Activated T-helper 2 cell treated with anti-CD3 and anti-CD28 coated beads, Interferon-gamma antibody, Interleukin-2, Interleukin-4, amounts not matched to agents 10 μg/mL and 5 μg/mL and 100 μg/mL, durations not matched to agents 14 hours and 24 hours and 36 hours (primary cell): ENCODE data around the gene ELFN2. TPM values are rescaled to one million over a fixed set of nuclear protein-coding genes. Genes with fewer than 3 reads are reported as not detected.

ENCODE experiments used
- DNase-seq: peaks from one replicate; pipeline ENCODE4 v3.0.0; 2021; ENCODE audit warnings: low spot score
- H3K27ac Mint-ChIP-seq: one replicate; pipeline ENCODE4 v1.8.0; 2021; ENCODE audit warnings: mixed read lengths
- H3K27me3 Mint-ChIP-seq: one replicate; pipeline ENCODE4 v1.8.0; 2021; ENCODE audit warnings: low read depth, mixed read lengths
- H3K36me3 Mint-ChIP-seq: one replicate; pipeline ENCODE4 v1.8.0; 2021; ENCODE audit warnings: low read depth, mixed read lengths
- H3K4me1 Mint-ChIP-seq: one replicate; pipeline ENCODE4 v1.8.0; 2021; ENCODE audit warnings: low read depth, mixed read lengths
- H3K4me3 Mint-ChIP-seq: one replicate; pipeline ENCODE4 v1.8.0; 2021; ENCODE audit warnings: low read depth, mild to moderate bottlenecking, moderate library complexity, mixed read lengths
- H3K9me3 Mint-ChIP-seq: one replicate; pipeline ENCODE4 v1.8.0; 2021; ENCODE audit warnings: mixed read lengths
- intact Hi-C: fragments of 100-400 bp; cut with micrococcal nuclease; formaldehyde crosslinking; loops from one replicate; pipeline ENCODE4 v1.15.1; 2023
- total RNA-seq: library from RNA; stranded (reverse); gene quantifications from 2 replicates; pipeline ENCODE4 v1.2.3, GENCODE V29; 2022

Gene ELFN2
- total RNA-seq, 1 donor from 2014 or later, result 0.11 TPM

DNA sequence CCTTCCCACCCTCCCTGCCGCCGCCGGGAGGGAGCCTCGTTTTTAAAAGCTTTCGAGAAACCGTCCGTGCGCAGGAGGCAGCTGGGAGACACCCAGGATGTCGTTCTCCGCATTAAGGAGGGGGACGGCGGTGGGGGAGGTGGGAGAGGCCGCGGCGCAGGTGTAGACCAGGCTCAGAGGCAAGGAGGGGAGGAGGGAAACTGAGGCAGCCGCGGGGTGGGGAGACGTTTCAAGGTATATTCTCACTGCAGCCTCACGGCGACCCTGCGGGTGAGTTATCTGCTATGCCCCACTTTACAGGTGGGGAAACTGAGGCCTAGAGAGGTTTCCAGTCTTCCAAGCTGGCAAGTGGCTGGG lies 102.3 kb downstream of the ELFN2 start:
- H3K27ac Mint-ChIP-seq, result no peak overlapping the region
- no peak overlapping the region for H3K4me3 Mint-ChIP-seq
- H3K36me3 Mint-ChIP-seq, result no peaks in the 10 kb centered on the region
- DNase-seq, result no peak
- intact Hi-C loops, result no loop called here
- no peaks in the 10 kb centered on the region for H3K9me3 Mint-ChIP-seq
- peaks cover 47% of the 10 kb centered on the region for H3K27me3 Mint-ChIP-seq
- H3K4me1 Mint-ChIP-seq, result no peaks in the 10 kb centered on the region

DNA sequence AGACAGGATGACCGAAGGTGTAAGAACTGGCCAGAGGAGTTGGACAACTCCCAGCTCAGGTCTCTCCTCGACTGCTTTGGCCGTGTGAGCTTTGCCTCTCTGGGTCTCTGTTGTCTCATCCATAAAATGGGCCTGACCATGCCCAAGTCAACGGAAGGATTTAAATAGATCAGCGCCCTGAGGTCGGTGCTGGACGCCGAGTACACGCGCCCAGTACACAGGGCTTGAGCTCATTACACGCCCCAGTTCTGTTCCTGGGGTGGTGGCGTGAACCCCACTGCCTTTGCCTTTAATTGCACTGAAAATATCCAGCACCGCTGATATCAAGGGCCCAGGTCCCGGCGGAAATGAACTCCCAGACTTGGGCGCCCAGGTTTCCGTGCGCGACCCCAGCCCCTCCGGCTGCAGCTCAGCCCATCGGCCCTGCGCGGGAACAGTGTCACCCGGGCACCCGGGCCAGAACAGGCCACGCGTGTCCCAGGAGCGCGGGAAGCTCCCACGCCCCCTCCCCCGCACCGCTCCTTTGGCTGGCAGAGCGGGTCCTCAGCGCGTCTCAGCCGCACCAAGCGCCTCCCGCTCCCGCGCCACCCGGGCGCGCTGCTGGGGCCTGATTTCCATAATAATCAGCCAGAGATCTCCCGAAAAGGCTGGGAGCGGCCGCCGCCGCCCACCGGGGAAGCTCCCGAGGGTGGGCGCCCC lies 102.8 kb downstream of the ELFN2 start:
- intact Hi-C loops, result no loop called here
- Mint-ChIP-seq H3K27me3 (peaks cover 45% of the 10 kb centered on the region), H3K4me1 (no peaks in the 10 kb centered on the region)

DNA sequence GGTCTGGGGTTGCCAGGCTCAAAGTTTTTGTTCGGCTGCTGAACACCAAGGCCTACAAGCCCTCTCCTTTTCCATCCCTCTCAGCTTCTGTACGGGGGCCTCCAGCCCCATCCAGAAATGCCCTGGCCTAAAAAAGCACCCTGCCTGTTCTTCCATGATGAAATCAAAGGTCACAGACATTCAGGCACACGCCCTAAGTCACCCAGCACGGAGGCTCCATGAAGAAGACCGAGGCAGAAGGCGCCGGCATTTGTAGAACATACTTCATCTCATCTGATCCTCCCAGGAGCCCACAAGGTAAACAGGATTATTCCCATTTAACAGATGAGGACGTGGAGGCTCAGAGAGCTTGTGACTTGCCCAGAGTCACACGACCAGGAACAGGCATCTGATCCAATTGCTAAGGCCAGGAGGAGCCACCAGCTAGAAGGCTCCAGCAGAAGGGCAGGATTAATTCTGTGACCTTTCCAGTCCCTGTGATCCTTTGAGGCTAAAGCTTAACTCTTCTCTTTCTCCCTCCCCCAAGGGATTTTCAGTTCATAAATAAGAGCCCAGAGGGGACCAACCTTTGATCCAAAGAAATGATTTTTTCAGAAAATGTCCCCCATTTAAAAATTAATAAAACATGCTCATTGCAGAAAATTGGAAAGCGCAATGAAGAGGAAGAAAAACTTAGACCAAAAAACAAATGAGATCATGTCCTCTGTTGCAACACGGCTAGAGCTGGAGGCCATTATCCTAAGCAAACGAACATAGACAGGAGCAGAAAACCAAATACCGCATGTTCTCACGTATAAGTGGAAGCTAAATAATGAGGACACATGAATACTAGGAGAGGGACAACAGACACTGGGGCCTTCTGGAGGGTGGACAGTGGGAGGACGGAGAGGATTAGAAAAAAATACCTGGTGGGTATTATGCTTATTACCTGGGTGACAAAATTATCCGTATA lies 106.3 kb downstream of the ELFN2 start:
- DNase-seq, result no peak
- H3K36me3 Mint-ChIP-seq, result no peaks in the 10 kb centered on the region
- no peak overlapping the region for H3K27ac Mint-ChIP-seq
- peaks cover 5% of the 10 kb centered on the region for H3K4me1 Mint-ChIP-seq
- no peak overlapping the region for H3K4me3 Mint-ChIP-seq
- H3K27me3 Mint-ChIP-seq, result peaks cover 31% of the 10 kb centered on the region
- H3K9me3 Mint-ChIP-seq, result no peaks in the 10 kb centered on the region
- intact Hi-C loops, result no loop called here

More for the DNA sequence above, 102.8 kb downstream of the ELFN2 start:
- Mint-ChIP-seq H3K9me3 (no peaks in the 10 kb centered on the region), H3K4me3 (no peak overlapping the region), H3K27ac (no peak overlapping the region), H3K36me3 (no peaks in the 10 kb centered on the region)
- no peak for DNase-seq

DNA sequence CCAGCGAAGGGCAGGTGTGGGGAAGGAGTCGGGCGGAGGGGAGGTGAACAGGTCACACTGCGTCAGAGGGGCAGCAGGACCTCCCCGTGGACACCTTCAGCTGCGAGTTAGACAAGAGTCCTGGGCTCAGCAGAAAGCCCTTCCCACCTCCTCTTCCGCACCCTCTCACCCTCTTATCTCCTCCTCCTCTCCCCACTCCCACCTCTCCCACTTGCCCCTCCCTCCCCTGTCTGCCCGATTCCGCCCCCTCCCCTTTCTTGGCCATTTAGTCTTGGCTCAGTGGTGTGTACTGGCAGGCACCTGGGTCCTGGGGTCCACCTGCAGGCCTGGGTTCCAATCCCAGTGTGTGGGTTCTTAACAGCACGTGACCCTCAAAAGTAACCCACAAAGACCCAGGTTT lies 107.8 kb downstream of the ELFN2 start:
- DNase-seq, result no peak
- H3K36me3 Mint-ChIP-seq, result peaks cover 3% of the 10 kb centered on the region
- H3K4me3 Mint-ChIP-seq, result no peak overlapping the region
- no peak overlapping the region for H3K27ac Mint-ChIP-seq
- H3K27me3 Mint-ChIP-seq, result peaks cover 31% of the 10 kb centered on the region
- intact Hi-C loops, result no loop called here
- H3K9me3 Mint-ChIP-seq, result no peaks in the 10 kb centered on the region
- peaks cover 13% of the 10 kb centered on the region for H3K4me1 Mint-ChIP-seq

DNA sequence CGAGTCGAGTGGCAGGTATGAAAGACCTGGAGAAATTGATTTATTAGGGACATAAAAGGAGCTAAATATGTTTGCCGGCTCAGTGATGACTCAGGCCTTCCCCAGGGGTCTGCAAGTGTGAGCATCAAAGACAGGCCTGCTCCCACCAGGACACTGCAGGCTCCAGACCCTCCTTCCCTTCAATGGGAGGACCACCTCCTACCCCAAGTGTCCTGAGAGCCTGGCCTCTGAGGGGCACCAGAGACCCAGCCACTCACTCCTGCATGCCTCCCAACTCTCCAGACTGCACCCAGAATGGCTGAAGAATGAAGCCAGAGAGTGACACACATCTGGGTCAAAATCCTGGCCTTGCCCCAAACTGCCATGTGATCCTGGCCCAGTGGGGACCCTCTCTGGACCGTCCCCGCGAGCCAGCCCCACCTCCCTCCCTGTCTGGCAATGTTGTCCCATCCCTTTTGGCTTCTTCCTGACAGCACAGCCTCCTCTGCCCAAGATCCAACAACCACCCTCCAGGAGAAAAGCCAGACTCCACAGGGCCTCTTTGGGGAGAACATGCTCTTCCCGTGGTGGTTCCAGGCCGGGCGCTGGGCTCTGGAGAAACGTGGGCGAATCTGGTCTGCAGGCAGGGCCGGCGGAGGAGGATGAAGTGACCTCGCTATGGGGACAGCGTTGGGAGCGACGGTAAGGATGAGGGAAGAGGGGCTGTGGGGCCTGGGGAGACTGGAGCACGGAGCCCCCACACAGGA lies 108.7 kb downstream of the ELFN2 start:
- intact Hi-C loops, result no loop called here
- Mint-ChIP-seq H3K27me3 (peaks cover 23% of the 10 kb centered on the region), H3K27ac (no peak overlapping the region), H3K4me1 (peaks cover 22% of the 10 kb centered on the region), H3K9me3 (no peaks in the 10 kb centered on the region), H3K36me3 (peaks cover 12% of the 10 kb centered on the region), H3K4me3 (no peak overlapping the region)
- no peak for DNase-seq

Other genes starting within 250 kb of the ELFN2 start
- 7.5 and 7.7 TPM in 2 replicates for gene C1QTNF6, start 239.2 kb downstream of the ELFN2 start, total RNA-seq
- gene SSTR3, start 215.0 kb downstream of the ELFN2 start, total RNA-seq, result 0.64 and 0.75 TPM in 2 replicates
- 499 and 506 TPM in 2 replicates for gene RAC2, start 183.2 kb downstream of the ELFN2 start, total RNA-seq
- 45.9 and 49.8 TPM in 2 replicates for gene CYTH4, start 145.0 kb downstream of the ELFN2 start, total RNA-seq
- gene MFNG, start 58.9 kb upstream of the ELFN2 start, total RNA-seq, result 166 and 168 TPM in 2 replicates
- gene CARD10, start 91.9 kb upstream of the ELFN2 start, total RNA-seq, result 0.09 TPM in 1 of 2 replicates, not detected in the other
- gene CDC42EP1, start 133.0 kb upstream of the ELFN2 start, total RNA-seq, result 0.74 and 1.1 TPM in 2 replicates
- not detected in 2 replicates for gene LGALS2, start 152.6 kb upstream of the ELFN2 start, total RNA-seq
- 69.3 and 71.2 TPM in 2 replicates for gene GGA1, start 181.4 kb upstream of the ELFN2 start, total RNA-seq
- 117 and 122 TPM in 2 replicates for gene SH3BP1, start 212.2 kb upstream of the ELFN2 start, total RNA-seq
- 40.1 and 41.9 TPM in 2 replicates for gene PDXP, start 231.2 kb upstream of the ELFN2 start, total RNA-seq
- 892 and 921 TPM in 2 replicates for gene LGALS1, start 248.2 kb upstream of the ELFN2 start, total RNA-seq